ENCODE data around the gene GDPD4. TPM values are rescaled to one million over a fixed set of nuclear protein-coding genes. Genes with fewer than 3 reads are reported as not detected.

GDPD4 gene
- total RNA-seq, 6 donors from 2014 or later = not detected

GRCh38 chr11:77181226-77181625, 120.3 kb downstream of the GDPD4 start:
- no peak for TF ChIP-seq CTCF (IDR thresholded peaks at IDR 0.05)
- no peak for TF ChIP-seq POLR2AphosphoS5 (IDR thresholded peaks at IDR 0.05)
- TF ChIP-seq POLR2A (IDR thresholded peaks at IDR 0.05) = no peak
- no peak for TF ChIP-seq EP300 (IDR thresholded peaks at IDR 0.05)
- H3K4me1 ChIP-seq = peaks cover 0 to 1% (median 0%) of the 10 kb centered on the region in 4 donors
- no peaks in the 10 kb centered on the region for H3K9me3 ChIP-seq
- H3K36me3 ChIP-seq = no peaks in the 10 kb centered on the region
- WGBS, 2 donors = 96 to 98% methylated on average over 8 to 11 of the region's 11 CpGs
- H3K4me3 ChIP-seq = no peak overlapping the region
- H3K27me3 ChIP-seq = no peaks in the 10 kb centered on the region
- no peak overlapping the region for H3K27ac ChIP-seq
- no peak for ATAC-seq (ENCODE audit: low FRiP score in 2 of 2)
- peak in 1 of 2 donors; percentile 63 for DNase-seq

- H3K9me3 ChIP-seq = no peaks in the 10 kb centered on the region
- DNase-seq (no peak), ATAC-seq (ENCODE audit: low FRiP score in 2 of 2) (no peak)
- TF ChIP-seq CTCF (IDR thresholded peaks at IDR 0.05) = no peak
- TF ChIP-seq EP300 (IDR thresholded peaks at IDR 0.05) = no peak
- TF ChIP-seq POLR2A (IDR thresholded peaks at IDR 0.05) = no peak
- TF ChIP-seq POLR2AphosphoS5 (IDR thresholded peaks at IDR 0.05) = no peak
- H3K27me3 ChIP-seq = no peaks in the 10 kb centered on the region
- peaks cover 0 to 4% (median 1%) of the 10 kb centered on the region in 4 donors for H3K4me1 ChIP-seq
- no peak overlapping the region for H3K27ac ChIP-seq
- no peak overlapping the region for H3K4me3 ChIP-seq
- no peaks in the 10 kb centered on the region for H3K36me3 ChIP-seq
- 86 to 89% methylated on average over 11 of the region's 11 CpGs for WGBS, 2 donors
These were observed 121.1 kb downstream of the GDPD4 start for GRCh38 chr11:77180346-77180745.

GRCh38 chr11:77179681-77180080, 121.8 kb downstream of the GDPD4 start:
- DNase-seq = peak in 1 of 2 donors; percentile 72
- TF ChIP-seq POLR2A (IDR thresholded peaks at IDR 0.05) = no peak
- no peak for TF ChIP-seq EP300 (IDR thresholded peaks at IDR 0.05)
- TF ChIP-seq POLR2AphosphoS5 (IDR thresholded peaks at IDR 0.05) = no peak
- TF ChIP-seq CTCF (IDR thresholded peaks at IDR 0.05) = no peak
- H3K27me3 ChIP-seq = no peaks in the 10 kb centered on the region
- H3K4me3 ChIP-seq = no peak overlapping the region
- no peaks in the 10 kb centered on the region for H3K36me3 ChIP-seq
- peaks cover 0 to 4% (median 1%) of the 10 kb centered on the region in 4 donors for H3K4me1 ChIP-seq
- ATAC-seq (ENCODE audit: low FRiP score in 2 of 2) = no peak
- H3K27ac ChIP-seq = no peak overlapping the region
- H3K9me3 ChIP-seq = no peaks in the 10 kb centered on the region
- WGBS, 2 donors = 96% methylated on average over 19 of the region's 19 CpGs; no CpG with 5 or more reads in 1 of the 2 donors

- Histone ChIP-seq H3K9me3 (no peaks in the 10 kb centered on the region), H3K4me1 (peaks cover 0 to 4% (median 1%) of the 10 kb centered on the region in 4 donors), H3K27ac (no peak overlapping the region), H3K36me3 (no peaks in the 10 kb centered on the region), H3K27me3 (no peaks in the 10 kb centered on the region), H3K4me3 (no peak overlapping the region)
- WGBS, 2 donors = 72 to 100% methylated on average over 2 to 5 of the region's 5 CpGs
- no peak for TF ChIP-seq EP300 (IDR thresholded peaks at IDR 0.05)
- TF ChIP-seq CTCF (IDR thresholded peaks at IDR 0.05) = no peak
- no peak for TF ChIP-seq POLR2AphosphoS5 (IDR thresholded peaks at IDR 0.05)
- TF ChIP-seq POLR2A (IDR thresholded peaks at IDR 0.05) = no peak
- no peak for ATAC-seq (ENCODE audit: low FRiP score in 2 of 2)
- no peak for DNase-seq
These were observed 122.4 kb downstream of the GDPD4 start for GRCh38 chr11:77179048-77179447.

- no peak for ATAC-seq (ENCODE audit: low FRiP score in 2 of 2)
- 83 to 94% methylated on average over 4 of the region's 4 CpGs for WGBS, 2 donors
These were observed 123.3 kb downstream of the GDPD4 start for GRCh38 chr11:77178150-77178549.

More at GRCh38 chr11:77178150-77178549, 123.3 kb downstream of the GDPD4 start:
- H3K4me1 ChIP-seq = peaks cover 0 to 4% (median 1%) of the 10 kb centered on the region in 4 donors
- H3K9me3 ChIP-seq = no peaks in the 10 kb centered on the region
- no peak overlapping the region for H3K27ac ChIP-seq
- no peak overlapping the region for H3K4me3 ChIP-seq
- TF ChIP-seq CTCF (IDR thresholded peaks at IDR 0.05) = no peak
- no peak for TF ChIP-seq POLR2AphosphoS5 (IDR thresholded peaks at IDR 0.05)
- no peak for TF ChIP-seq EP300 (IDR thresholded peaks at IDR 0.05)
- no peak for TF ChIP-seq POLR2A (IDR thresholded peaks at IDR 0.05)
- no peaks in the 10 kb centered on the region for H3K27me3 ChIP-seq
- no peak for DNase-seq
- no peaks in the 10 kb centered on the region for H3K36me3 ChIP-seq

All from upper lobe of left lung (tissue), 6 donors.